HG03457 (cell line): ENCODE measurements around the gene TULP4.

Experiments
- ATAC-seq: cut with Tn5 transposase; IDR thresholded peaks from one replicate; pipeline ENCODE4 v1.9.1; 2021; ENCODE audit warnings: moderate number of reproducible peaks; ENCODE audit not compliant: unreplicated experiment

Gene TULP4

GRCh38 chr6:158489441-158489840 lies 177.2 kb downstream of the TULP4 start:
- ATAC-seq: no peak

DNA sequence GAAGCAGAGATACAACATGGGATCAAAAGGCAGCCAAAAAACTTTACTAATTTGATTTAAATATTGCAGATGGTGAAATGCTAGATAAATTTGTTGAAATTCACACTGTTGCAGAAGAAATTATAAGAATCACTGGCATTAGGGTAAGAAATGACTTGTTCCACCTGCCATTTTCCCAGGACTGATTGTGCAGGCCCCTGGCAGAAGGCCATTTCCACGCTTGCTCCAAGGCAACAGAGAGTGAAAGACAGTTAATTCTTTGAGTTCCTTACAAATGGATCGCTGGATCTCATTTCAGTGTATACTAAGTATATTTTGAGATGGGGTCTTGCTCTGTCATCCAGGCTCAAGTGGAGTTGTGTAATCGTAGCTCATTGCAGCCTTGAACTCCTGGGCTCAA lies 180.6 kb downstream of the TULP4 start:
- ATAC-seq: no peak

- ATAC-seq: no peak
Measured at GRCh38 chr6:158496700-158497099, 184.4 kb downstream of the TULP4 start.

DNA sequence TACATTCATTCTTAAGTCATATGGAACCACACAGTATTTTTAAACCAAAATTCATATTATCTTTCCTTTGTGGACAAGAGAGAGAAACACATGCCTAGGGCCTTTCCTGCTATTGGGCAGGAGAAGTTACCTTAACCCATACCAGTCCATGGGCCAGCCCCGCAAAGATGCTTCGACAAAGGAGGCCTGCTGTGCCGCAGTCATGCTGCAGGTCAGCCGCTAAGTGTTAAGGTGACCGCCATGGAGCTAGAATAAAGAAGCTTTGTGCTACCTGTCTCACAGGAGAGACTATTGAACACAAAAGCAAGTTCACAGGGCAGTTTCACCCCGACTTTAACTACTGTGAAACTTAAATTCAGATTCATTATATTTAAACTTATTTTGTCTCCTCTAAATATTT lies 185.4 kb downstream of the TULP4 start:
- no peak for ATAC-seq

DNA sequence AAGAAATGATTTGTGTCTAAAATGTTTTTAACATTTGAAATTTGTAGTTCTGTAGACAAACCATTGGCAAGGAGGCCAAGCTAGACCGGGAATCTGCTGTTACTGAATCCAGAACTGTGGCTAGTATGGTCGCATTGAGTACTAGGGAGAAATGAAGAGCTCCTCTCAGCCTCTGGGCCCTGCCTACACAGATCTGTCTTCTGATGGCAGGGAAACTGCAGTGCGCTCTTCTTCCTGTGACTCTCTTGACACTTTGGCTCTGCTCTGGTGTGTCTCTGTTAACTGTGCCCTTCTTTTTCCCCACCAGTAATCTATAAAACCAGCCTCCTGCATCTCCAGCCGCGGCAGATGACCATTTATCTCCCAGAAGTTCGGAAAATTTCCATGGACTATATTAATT lies 186.1 kb downstream of the TULP4 start:
- no peak for ATAC-seq

- no peak for ATAC-seq
Measured at GRCh38 chr6:158499601-158500000, 187.3 kb downstream of the TULP4 start.

DNA sequence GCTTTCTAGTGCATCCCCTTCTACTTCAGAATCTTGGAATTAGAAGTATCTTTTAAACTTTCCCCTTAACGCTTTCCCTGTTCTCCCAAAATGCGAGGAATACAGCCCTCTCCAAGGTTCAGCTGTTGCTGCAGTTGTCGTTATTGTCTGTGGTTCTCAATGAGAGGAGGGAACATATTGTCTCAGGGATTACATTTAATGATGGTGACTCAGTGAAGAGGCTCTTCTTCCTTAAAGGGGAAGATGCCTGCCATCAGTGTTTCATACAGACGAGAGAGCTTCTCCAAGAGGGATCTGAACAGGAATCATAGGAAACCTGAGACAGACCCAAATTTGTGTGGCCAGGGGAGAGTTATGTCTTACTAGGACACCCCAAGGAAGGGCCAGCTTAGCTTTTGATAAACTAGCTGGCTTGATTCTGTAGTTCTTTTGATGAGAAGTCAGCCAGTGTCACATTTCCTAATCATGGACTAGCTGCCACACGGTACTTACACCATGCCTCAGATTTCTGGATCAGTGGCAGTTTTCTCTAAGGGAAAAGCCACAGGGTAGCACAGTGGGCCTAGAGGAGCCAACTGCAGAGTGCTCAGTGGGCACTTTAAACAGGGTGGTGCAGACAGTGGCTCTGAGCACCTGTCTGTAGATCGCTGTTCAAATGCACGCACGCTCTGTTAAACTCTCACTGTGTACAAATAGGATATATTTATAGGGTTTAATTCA lies 187.9 kb downstream of the TULP4 start:
- no peak for ATAC-seq

GRCh38 chr6:158501360-158502262 lies 189.3 kb downstream of the TULP4 start:
- ATAC-seq: no peak

GRCh38 chr6:158502263-158502950 lies 190.1 kb downstream of the TULP4 start:
- no peak for ATAC-seq

DNA sequence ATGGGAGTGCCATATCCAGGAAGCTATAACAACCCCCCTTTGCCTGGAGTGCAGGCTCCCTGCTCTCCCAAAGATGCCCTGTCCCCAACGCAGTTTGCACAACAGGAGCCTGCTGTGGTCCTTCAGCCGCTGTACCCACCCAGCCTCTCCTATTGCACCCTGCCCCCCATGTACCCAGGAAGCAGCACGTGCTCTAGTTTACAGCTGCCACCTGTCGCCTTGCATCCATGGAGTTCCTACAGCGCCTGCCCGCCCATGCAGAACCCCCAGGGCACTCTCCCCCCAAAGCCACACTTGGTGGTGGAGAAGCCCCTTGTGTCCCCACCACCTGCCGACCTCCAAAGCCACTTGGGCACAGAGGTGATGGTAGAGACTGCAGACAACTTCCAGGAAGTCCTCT lies 191.0 kb downstream of the TULP4 start:
- ATAC-seq: no peak

DNA sequence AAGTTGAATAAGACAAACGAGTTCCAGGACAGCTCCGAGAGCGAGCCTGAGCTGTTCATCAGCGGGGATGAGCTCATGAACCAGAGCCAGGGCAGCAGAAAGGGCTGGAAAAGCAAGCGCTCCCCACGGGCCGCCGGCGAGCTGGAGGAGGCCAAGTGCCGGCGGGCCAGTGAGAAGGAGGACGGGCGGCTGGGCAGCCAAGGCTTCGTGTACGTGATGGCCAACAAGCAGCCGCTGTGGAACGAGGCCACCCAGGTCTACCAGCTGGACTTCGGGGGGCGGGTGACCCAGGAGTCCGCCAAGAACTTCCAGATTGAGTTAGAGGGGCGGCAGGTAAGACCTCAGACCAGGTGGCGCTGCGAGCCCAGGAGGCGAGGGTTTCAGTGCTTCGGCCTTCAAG lies 191.6 kb downstream of the TULP4 start:
- ATAC-seq: no peak

DNA sequence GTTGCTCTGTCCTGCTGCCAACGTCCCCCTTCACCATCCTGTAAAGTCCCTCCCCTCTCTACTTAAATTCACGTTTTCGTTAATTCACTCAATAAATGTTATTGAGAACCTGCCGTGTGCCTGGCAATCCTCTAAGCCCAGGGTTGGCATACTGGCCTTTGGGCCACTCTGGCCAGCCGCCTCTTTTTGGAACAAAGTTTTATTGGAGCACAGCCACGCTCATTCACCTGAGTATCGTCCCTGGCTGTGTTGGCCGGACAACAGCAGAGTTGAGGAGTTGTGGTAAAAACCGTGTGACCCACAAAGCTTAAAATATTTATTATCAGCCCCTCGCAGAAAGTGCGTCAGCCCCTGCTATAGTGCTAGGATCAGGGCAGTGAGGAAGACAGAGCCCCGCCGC lies 192.9 kb downstream of the TULP4 start:
- ATAC-seq: no peak

GRCh38 chr6:158506601-158507000 lies 194.3 kb downstream of the TULP4 start:
- no peak for ATAC-seq

GRCh38 chr6:158507174-158507573 lies 194.9 kb downstream of the TULP4 start:
- no peak for ATAC-seq

DNA sequence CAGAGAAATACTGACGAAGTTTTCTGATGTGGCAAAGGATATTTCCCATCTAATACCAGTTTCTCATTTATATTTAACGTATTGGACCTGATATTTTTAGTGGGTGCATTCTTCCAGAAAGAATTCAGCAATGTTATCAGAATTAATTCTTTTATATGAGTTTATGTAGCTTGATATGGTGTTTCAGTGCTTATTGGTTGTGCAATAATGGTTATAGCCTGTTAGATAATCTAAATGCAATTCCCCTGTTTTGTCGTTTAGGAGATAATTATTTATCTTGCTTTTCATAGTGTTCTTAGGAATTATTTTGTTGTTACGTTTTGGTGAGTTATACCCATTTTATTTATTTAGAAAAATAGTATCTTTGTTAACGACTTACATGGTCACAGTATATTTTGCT lies 196.2 kb downstream of the TULP4 start:
- ATAC-seq: no peak

DNA sequence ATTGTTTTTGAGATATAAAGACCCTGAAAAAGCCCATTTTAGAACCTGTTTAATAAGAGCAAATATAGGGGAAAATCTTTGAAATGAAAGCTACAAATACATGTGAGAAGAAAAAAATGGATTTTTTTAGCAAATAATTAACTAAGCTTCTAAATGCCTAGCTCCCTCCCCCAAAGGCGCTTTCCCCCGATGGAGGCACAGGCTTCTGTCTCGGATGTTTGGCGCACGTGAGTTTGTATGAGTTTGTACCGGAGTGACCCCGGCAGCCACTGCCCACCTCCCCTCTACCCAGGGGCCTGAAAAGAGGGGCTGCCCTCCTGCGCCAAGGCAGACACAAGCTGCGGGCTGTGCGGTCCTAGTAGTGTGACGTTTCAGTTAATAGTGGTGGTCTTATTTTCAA lies 197.2 kb downstream of the TULP4 start:
- ATAC-seq: no peak

- ATAC-seq: no peak
Measured at GRCh38 chr6:158512809-158513208, 200.5 kb downstream of the TULP4 start.

DNA sequence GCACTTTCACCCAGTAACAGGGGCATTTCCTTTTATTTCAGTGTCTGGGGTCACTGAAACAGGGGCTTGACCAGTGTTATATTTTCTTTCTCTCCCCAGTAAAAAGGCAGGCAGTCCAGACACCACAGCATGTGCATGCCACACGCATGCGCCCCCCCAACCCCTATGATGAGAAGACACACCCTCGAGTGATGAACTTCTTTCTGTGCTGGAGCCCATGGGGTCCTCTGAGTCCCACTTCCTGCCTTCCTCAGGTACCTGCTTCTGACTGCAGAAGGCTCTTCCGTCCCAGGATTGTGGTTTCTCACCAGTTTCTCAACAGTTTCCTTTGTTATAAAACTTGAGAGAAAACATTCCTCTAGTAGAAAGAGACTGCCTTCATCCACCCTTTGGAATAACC lies 201.9 kb downstream of the TULP4 start:
- ATAC-seq: no peak

GRCh38 chr6:158514991-158515390 lies 202.7 kb downstream of the TULP4 start:
- no peak for ATAC-seq

GRCh38 chr6:158516098-158516497 lies 203.8 kb downstream of the TULP4 start:
- ATAC-seq: no peak

GRCh38 chr6:158517038-158517437 lies 204.8 kb downstream of the TULP4 start:
- no peak for ATAC-seq

- peak; percentile 50 for ATAC-seq
Measured at GRCh38 chr6:158517581-158517980, 205.3 kb downstream of the TULP4 start.
